HG03354 (cell line): ENCODE data around the gene THOC1.
A peak's percentile ranks its signal among the peaks of the same experiment; 100 is the strongest.
"Not testable (repeated sequence)": the region's sequence is repeated elsewhere in the genome, so short reads cannot be mapped to it uniquely, and the experiment has no call there.

Experiments used
- ATAC-seq: cut with Tn5 transposase; IDR thresholded peaks from one replicate; pipeline ENCODE4 v1.9.1; 2021; ENCODE audit warnings: mild to moderate bottlenecking; ENCODE audit not compliant: unreplicated experiment, poor library complexity, severe bottlenecking

THOC1 gene, protein sequence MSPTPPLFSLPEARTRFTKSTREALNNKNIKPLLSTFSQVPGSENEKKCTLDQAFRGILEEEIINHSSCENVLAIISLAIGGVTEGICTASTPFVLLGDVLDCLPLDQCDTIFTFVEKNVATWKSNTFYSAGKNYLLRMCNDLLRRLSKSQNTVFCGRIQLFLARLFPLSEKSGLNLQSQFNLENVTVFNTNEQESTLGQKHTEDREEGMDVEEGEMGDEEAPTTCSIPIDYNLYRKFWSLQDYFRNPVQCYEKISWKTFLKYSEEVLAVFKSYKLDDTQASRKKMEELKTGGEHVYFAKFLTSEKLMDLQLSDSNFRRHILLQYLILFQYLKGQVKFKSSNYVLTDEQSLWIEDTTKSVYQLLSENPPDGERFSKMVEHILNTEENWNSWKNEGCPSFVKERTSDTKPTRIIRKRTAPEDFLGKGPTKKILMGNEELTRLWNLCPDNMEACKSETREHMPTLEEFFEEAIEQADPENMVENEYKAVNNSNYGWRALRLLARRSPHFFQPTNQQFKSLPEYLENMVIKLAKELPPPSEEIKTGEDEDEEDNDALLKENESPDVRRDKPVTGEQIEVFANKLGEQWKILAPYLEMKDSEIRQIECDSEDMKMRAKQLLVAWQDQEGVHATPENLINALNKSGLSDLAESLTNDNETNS

DNA sequence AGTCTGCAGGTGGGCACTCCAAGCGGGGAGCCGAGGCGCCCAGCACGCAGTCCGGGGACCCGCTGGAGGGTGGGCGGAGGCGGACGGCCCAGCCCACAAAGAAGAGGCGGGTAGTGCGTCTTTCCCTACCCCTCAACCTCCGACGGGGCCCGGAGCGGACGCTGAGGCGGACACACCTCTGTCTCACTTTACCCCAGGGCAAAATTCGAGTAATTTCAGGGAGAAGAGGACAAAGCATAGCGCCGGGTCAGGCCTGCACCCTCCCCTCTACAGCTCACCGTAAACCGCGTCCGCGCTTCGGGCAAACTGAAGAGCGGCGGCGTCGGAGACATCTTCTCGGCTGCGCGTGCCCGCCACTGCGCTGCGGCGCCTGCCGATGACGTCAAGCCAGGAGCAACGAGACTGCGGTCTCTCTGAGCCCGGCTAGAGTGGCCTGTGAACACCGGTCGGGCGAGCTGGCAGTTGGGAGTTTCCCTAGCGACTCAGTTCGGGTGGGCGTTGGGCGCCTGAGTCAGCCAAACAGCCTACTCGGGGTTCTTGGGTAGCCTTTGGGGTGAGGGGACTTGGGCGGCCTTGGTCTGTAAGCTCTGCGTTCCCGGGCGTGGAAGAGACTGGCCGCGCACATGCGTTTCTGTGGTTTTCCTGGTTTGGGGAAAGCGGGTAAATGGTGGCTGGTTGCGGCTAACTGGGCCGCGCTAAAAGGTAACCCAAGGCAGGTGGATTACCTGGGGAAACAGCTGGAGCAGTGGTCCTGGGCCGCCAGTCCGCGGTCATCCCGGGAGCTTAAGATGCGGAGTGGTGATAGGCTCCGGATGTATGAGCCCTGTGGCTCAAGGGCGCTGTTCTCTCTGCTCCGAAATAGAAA lies at the start of gene THOC1:
THOC1 (minus strand) TSS at position 360 of the 865 bp plus-strand sequence; CDS start at position 332, 28 bp downstream.
- ATAC-seq: peak; percentile 94

DNA sequence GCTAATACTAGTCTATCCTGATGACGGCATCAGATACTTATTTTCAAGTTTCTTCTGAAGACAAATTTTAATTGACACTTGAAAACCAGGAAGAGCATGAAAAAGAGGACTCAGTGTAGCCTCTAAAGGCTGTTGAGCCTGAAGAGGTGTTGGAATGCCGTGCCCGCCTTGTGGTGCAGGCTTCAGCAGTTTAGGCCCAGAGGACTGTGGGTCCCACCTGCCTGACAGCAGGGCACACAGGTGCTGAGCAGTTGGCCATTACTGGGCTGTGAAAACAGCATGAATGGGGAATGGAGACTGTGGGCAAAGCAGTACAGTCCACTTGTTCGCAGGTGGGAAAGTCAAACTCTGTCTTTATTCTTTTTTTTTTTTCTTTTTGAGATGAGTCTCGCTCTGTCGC lies 49.8 kb upstream of the THOC1 start:
- no peak for ATAC-seq

DNA sequence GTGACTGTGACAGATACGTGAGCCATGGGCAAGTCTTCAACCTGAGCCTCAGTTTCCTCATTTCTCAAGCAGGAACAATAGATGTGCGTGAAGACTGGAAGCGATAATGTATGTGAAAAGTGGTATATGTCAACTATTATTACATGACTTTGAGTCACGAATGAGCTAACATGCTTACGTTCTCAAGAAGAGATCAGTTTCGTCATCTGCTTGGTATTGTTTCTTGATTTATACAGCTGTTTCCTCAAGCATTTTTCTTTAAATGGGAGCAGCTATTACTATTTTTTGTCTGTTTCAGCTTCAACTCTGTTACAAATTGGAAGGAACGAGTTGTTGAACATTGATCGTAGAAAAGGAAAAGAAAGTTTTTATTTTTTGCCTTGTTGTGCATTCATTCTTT lies 48.5 kb upstream of the THOC1 start:
- ATAC-seq: no peak

DNA sequence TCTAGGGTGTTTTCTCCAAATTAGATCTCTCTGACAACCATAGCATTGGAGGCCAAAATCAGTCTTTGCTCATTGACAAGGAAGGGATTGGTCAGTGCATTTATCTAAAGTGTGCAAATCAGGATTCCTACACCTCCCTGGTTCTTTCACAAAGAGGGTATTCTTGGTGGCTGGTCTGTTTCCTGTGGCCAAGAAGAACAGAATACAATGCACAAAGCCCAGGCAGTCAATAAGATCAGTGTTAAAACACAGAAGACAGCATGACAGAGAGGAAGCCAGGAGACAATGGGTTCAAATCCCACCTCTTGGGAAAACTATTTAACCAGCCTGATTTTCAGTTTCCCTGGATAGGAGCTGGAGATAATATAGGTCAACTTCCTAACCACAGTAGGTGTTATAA lies 46.1 kb upstream of the THOC1 start:
- ATAC-seq: no peak

DNA sequence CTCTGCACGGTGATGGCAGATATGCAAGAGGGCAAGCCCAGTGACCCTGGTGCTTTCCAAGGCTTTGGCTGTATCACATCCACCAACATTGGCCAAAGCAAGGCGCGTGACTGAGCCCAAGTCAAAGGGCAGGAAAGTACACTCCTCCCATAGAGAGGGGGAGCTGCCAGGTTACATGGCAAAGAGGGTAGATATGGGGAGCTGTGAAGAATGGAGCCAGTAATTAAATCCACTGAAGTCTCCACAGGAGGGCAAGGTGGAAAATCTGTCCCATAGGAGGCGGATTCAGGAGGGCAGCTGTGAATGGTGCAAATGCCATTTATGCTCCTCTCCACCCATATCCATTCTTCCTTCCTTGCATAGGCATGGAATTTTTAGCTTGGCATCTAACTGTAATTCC lies 44.6 kb upstream of the THOC1 start:
- ATAC-seq: no peak

DNA sequence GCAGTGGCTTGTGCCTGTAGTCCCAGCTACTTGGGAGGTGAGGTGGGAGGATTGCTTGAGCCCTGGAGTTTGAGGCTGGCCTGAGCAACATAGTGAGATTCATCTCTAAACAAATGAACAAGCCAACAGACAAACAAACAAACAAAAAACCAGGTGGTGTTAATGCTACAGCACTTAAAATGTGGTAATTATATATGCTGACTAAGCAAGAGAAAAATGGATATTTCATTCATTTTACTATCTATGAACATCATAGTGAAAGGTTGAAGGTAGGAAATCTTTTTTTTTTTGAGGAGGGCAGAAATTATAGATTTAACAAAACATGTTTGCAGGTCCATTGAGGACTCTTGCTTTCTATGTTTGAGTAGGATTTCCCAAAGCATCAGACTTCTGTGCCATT lies 42.2 kb upstream of the THOC1 start:
- no peak for ATAC-seq

DNA sequence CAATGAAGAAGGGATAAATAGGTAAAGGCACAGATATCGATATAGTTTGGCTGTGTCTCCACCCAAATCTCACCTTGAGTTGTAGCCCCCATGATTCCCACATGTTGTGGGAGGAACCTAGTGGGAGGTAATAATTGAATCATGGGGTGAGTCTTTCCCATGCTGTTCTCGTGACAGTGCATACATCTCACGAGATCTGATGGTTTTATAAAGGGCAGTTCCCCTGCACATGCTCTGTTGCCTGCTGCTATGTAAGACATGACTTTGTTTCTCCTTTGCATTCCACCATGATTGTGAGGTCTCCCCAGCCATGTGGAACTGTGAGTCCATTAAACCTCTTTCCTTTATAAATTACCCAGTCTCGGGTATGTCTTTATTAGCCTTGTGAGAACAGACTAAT lies 40.2 kb upstream of the THOC1 start:
- ATAC-seq: not testable (repeated sequence)

DNA sequence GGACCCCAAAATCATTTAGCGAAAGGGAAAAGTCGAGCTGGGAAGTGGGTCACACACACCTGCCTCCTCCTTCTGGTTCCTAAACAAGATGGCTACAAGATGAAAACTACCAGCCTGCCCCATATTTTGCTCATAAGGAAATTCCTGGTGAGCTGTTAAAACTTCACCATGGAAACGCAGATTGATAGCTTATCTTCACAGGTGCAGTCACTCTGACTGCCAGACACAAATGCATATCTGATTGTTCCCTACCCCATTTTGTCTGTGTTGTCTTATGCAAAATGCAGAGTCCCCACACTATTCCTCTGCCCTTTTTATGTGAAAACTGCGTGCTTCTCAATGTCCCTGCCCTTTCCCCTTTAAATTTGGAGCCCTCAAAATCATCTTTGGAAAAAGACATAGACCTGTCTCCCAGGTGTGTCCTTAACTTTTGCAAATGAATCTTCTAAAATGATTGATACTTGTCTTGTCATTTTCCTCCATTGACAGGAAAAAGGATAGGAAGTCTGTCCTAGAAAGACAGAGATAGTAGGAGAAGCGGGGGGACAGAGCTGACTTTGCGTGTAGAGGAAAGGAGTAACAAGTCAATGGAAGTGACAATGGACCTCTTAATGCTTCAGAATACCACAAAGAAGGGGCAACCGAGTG lies 38.9 kb upstream of the THOC1 start:
- no peak for ATAC-seq

DNA sequence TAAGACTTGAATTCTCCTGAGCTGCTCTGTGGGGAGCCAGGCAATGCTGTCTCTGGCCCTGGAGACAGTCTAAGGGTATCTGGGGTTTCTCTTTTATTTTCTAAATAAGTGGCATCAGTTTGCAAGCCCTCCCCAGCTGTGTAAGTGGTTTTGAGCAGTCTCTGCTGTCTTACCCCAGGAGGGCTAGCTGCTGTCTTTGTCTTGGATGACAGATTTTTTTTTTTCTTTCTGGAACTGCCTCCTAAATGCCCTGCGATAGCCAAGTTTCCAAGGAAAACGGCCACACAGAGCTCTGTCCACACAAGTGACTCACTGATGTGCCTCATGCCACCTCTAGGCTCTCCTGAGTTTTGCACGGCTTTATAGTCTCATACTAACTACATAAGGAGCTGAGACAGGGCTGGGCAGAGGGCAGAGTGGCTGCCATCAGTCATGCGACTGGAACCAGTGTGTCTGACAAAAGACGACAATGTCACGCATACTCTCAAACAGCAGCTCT lies 37.2 kb upstream of the THOC1 start:
- ATAC-seq: no peak

DNA sequence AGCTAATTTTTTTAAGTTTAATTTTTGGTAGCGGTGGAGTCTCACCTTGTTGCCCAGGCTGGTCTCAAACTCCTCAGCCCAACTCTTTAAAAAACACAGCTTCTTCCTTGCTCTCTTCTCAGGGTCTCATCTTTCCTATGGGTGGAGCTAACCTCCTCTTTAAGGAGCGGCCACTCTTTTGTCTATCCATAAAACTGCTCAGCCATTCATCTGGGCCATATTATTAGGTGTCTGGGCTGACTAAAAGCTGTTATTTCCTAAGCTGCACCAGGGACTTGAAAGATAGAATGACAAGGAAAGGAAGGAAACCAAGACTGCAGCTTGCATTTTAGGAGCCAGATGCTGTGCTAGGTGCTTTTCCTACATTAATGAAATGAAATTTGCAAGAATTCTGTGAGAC lies 35.8 kb upstream of the THOC1 start:
- ATAC-seq: no peak

DNA sequence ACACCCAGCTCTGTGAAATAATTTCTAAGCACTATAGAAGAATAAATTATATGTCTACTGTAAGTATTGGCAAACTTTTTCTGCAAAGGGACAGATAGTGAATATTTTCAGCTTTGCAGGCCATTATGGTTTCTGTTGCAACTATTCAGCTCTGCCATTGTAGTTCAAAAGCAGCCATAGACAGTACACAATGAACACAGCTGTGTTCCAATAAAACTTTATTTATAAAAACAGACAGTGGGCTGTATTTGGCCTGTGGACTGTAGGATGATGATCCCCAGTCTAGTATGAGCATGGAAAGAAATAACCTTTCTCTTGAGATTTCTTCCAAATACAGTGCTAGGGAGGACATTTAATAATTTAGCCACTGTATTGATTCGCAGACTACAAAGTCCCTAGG lies 35.2 kb upstream of the THOC1 start:
- no peak for ATAC-seq

DNA sequence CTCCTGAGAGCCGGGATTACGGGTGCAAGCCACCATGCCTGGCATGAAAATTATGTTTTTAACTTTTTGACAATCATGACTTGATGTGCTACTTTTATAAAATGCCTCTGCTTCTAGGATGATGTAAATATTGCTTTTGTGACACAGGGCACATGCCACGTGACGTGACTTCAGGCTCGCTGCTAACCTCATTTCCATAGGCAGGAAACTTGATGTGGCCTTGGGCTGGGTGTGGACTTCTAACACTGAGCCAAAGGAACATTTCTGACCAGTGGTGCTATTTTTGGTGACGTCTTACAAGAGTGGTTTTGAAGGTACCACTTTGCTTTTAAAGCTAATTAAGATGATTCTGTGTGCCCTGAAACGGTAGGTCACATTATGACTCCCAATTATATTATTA lies 34.2 kb upstream of the THOC1 start:
- no peak for ATAC-seq

DNA sequence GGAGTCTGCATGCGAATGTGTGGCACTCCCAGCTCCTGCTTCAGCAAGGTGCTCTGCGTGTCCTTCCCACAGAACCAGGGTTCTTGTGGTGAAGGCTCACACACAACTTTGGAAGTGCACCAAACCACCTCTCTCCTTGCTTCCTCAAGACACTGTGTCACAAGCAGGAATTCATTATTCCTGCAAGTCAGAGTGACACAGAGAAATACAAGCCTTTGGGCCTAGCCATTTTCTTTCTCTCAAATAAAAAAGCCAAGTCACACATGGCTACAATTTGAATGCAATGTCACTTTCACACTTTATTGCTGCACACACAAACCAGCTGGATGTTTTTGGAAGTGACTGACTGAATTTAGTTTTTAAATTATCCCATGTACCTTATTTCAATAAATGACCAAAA lies 30.1 kb upstream of the THOC1 start:
- no peak for ATAC-seq

DNA sequence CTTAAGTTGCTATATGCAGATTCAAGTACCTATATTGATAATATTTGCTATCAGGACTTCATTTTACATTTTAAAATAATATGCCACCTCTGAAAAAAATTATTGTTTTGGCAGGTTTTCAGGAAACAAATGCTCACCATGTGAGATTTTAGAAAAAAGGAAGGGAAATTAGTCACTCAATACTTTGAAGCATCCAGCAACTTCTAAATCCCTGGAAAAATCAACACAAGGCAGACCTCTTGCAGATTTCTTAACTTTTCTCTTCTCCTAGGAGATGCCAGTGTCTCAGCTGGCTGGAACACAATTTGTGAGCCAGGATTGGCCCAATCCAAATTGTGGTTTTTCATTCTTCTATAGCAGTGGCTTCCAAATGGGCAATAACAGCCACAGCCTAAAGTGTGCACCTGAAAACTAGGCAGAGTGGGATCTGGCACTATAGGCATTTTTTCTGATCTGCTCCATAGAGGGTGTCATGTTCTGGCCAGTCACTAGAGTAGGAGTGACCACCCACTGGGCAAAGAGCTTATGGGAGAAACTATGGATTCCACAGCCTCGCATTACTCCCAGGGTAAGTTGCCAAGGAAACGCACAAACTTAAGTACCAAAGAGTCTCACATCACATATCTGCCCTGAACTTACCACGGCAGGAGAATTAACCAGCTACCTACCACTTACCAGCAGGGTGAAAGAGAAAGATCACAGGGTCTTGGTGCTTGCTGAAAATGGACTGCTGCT lies 28.1 kb upstream of the THOC1 start:
- no peak for ATAC-seq

DNA sequence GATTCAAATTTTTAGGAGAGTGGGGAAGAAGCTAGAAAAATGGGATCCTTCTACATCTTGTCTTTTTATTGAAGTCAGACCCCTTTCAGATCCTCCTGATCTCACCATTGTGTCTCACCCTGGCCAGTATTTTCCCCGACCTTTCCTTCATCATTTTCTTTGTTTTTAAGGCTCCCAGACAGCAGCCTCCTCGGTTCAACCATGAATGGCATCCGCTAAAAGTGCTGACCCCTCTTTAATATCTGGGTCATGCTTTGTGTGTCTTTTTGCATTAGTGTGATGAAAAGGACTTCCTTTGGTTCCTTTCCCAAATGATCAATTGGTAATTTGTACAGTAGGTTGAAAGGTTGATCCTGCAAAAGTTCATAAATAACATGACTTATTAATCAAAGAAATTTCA lies 26.7 kb upstream of the THOC1 start:
- no peak for ATAC-seq

DNA sequence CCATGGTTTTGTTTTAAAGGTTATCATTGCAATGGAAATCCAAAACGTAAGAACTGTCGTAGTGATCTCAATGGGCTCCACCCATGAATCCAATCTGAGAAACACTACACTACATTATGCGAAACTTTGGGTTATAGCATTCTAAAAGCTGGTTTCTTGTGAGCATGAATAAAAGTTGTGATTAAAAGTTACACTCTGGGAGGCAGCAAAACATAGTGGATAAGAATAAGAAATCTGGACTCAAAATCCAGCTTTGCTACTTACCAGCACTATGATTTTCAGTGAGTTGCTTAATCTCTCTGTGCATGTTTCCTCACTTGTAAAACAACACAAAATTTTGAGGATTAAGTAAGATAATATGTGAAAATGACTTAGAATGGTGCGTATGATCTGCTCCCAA lies 25.7 kb upstream of the THOC1 start:
- no peak for ATAC-seq

DNA sequence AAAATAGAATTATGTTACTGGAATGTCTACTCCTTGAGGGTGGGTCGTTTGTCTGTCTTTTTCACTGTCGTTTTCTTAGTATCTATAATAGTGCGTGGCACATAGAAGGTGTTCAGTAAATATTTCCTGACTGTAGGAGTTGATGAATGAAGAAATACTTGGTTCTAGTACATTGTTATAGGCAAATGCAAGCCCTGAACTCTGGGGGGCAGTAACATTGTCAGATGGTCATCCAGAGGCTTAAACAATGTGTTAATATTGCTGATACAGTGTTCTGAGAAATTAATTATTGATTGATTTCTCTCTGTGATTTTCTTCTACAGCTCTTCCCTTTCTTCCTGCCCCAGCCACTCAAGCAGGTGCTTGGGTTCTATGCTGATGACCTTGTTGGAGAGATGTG lies 24.4 kb upstream of the THOC1 start:
- no peak for ATAC-seq

DNA sequence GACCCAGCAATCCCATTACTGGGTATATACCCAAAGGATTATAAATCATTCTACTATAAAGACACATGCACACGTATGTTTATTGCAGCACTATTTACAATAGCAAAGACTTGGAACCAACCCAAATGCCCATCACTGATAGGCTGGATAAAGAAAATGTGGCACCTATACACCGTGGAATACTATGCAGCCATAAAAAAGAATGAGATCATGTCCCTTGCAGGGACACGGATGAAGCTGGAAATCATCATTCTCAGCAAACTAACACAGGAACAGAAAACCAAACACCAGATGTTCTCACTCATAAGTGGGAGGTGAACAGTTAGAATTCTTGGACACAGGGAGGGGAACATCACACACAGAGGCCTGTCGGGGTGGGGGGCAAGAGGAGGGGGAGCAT lies 22.1 kb upstream of the THOC1 start:
- ATAC-seq: not testable (repeated sequence)

DNA sequence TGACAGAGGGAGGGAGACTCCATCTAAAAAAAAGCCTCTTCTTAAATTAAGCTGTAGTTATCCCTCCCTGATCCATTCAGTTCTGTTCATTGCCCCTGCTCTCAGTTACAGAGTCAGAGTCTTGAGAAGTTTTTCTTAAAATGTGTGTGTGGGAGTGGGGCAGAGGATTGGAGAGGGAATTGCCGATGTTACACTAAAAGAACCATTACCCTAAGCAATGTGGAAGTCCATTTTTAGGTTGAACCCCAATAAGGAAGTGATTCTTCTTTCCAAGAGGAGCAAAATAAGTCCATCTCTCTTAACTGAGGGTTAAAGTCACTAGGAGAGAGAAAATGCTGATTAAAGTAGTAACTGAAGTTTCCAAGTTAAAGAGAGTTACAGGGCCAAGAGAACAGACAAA lies 21.2 kb upstream of the THOC1 start:
- no peak for ATAC-seq
